Neural cell (in vitro differentiated cells): ENCODE results near the gene ITGB3.

Source experiments
- EZH2 ChIP-seq: fragments of 200-600, 300-800 bp; shearing (Covaris generic), sonication (generic); IDR thresholded peaks from 2 replicates; pipeline ENCODE4 v1.6.1; 2014; ENCODE audit warnings: antibody characterized with exemption, low read length, borderline replicate concordance, mild to moderate bottlenecking; ENCODE audit not compliant: insufficient read depth, poor library complexity, severe bottlenecking
- POLR2AphosphoS5 ChIP-seq: IDR thresholded peaks from 2 replicates; pipeline ENCODE4 v1.6.1; 2012
- SMC3 ChIP-seq: fragments of 450-650 bp; conservative IDR thresholded peaks from 2 replicates; pipeline ENCODE4 v1.6.1; 2014; ENCODE audit warnings: antibody characterized with exemption, mild to moderate bottlenecking, moderate library complexity; ENCODE audit not compliant: poor library complexity
- TF ChIP-seq, protein P1 (sequence below): fragments of 450-650 bp; IDR thresholded peaks from 2 replicates; pipeline ENCODE4 v1.5.1; 2014; ENCODE audit warnings: antibody characterized with exemption, mild to moderate bottlenecking, moderate library complexity; ENCODE audit not compliant: poor library complexity, severe bottlenecking

DNA sequence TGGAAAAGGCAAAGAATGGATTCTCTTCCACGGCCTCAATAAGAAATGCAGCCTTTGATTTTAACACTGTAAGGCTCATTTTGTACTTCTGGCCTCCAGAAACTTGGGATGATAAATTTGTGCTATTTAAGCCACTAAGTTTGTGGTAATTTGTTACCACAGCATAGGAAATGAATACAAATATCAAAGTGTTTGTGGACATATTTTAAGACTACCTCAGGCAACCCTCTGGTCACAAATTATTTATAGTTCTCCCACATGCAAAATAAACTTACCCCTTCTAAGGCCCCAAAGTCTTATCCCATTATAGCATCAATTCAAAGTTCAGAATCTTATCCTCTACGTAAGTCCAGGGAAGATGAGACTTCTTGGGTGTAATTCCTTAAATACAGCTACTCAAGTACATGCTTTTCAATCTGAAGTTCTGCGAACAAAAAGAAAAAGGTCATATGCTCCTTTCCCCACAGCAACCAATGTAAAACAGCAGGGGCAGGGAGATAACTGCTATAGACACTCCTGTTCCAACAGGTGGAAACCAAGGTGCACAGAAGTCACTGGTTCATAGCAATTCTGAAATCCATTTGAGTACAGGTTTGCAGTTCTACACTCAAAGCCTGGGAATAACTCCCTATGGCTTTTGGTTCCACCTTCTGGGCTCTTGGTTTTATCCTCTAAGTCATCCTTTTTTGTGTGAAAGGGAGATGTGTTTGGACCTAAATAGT is 64.7 kb downstream of the ITGB3 start:
- TF ChIP-seq, protein P1, sequence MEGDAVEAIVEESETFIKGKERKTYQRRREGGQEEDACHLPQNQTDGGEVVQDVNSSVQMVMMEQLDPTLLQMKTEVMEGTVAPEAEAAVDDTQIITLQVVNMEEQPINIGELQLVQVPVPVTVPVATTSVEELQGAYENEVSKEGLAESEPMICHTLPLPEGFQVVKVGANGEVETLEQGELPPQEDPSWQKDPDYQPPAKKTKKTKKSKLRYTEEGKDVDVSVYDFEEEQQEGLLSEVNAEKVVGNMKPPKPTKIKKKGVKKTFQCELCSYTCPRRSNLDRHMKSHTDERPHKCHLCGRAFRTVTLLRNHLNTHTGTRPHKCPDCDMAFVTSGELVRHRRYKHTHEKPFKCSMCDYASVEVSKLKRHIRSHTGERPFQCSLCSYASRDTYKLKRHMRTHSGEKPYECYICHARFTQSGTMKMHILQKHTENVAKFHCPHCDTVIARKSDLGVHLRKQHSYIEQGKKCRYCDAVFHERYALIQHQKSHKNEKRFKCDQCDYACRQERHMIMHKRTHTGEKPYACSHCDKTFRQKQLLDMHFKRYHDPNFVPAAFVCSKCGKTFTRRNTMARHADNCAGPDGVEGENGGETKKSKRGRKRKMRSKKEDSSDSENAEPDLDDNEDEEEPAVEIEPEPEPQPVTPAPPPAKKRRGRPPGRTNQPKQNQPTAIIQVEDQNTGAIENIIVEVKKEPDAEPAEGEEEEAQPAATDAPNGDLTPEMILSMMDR, result no peak
- no peak for TF ChIP-seq EZH2
- TF ChIP-seq SMC3, result no peak
- TF ChIP-seq POLR2AphosphoS5, result no peak
